Measurements from ENCODE around the gene FTH1.
"Not testable (repeated sequence)": the region's sequence is repeated elsewhere in the genome, so short reads cannot be mapped to it uniquely, and the experiment has no call there.

FTH1 gene

DNA sequence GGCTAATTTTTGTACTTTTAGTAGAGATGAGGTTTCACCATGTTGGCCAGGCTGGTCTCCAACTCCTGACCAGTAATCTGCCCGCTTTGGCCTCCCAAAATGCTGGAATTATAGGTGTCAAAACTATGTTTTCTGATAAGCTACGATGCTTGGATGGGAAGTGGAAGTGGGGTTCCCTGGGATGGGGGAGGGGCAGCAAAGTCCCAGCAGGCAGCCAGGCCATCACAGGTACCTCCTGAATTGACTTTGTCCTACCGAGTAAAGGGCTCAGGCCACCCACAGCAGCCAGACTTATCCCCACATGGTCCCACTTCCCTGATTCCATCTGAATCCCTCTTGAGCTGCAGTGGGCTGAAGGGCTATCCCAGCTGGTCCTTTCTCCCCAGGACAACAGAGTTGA, 6.9 kb downstream of the FTH1 start:
- Histone ChIP-seq H3K9me3 (ENCODE audit: control insufficient read depth in 1 of 2, low read length in 2 of 2) (no peaks in the 10 kb centered on the region), H3K36me3 (ENCODE audit: control insufficient read depth in 1 of 2, insufficient read depth in 2 of 2, low read length in 2 of 2) (peaks cover 32 to 42% of the 10 kb centered on the region in 2 donors), H3K27ac (ENCODE audit: low read length) (no peak overlapping the region), H3K27me3 (ENCODE audit: low read depth, low read length) (no peaks in the 10 kb centered on the region), H3K4me3 (ENCODE audit: low read depth in 1 of 2, low read length in 2 of 2) (no peak overlapping the region), H3K4me1 (ENCODE audit: control insufficient read depth in 1 of 2, insufficient read depth in 2 of 2, low read length in 2 of 2) (peaks cover 17 to 42% of the 10 kb centered on the region in 2 donors)

DNA sequence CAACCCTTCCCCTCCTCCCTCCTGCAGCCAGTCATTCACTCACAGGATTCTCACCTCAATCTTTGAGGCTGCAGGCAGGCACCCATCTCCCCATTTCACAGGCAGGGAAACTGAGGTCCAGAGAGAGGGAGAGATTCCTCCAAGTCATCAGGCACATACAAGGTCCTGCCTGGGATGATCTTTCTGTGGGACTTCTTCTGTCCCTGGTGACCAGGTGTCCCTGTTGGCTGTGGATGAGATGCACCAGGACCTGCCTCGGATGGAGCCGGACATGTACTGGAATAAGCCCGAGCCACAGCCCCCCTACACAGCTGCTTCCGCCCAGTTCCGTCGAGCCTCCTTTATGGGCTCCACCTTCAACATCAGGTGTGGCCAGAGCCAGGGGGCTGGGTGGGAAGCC, 7.8 kb downstream of the FTH1 start:
- no peaks in the 10 kb centered on the region for H3K9me3 ChIP-seq (ENCODE audit: control insufficient read depth in 1 of 2, low read length in 2 of 2)
- no peak overlapping the region for H3K4me3 ChIP-seq (ENCODE audit: low read depth in 1 of 2, low read length in 2 of 2)
- no peak overlapping the region for H3K27ac ChIP-seq (ENCODE audit: low read length)
- H3K4me1 ChIP-seq (ENCODE audit: control insufficient read depth in 1 of 2, insufficient read depth in 2 of 2, low read length in 2 of 2), result peaks cover 17 to 34% of the 10 kb centered on the region in 2 donors
- peaks cover 23 to 33% of the 10 kb centered on the region in 2 donors for H3K36me3 ChIP-seq (ENCODE audit: control insufficient read depth in 1 of 2, insufficient read depth in 2 of 2, low read length in 2 of 2)
- H3K27me3 ChIP-seq (ENCODE audit: low read depth, low read length), result no peaks in the 10 kb centered on the region

DNA sequence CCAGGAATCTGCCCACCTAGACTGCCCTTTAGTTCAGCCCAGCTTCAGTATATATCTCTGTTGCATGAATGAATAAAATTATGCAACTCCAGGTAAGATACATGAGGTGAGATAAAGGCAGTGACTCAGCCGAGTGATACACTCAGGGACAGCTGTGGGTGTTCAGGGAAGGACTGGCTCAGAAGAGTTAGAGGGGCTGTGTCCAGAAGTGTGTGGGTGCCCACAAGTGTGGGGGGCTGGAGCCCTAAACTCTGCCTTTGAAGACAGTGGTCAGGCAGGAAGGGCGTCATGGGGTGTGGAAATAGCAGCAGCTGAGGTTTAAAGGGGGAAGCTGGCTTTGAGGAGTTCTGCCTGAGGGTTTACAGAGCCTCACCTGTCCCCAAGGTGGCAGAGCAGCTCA, 8.3 kb downstream of the FTH1 start:
- peaks cover 17 to 28% of the 10 kb centered on the region in 2 donors for H3K36me3 ChIP-seq (ENCODE audit: control insufficient read depth in 1 of 2, insufficient read depth in 2 of 2, low read length in 2 of 2)

GRCh38 chr11:61958590-61958989, 8.8 kb downstream of the FTH1 start:
- Histone ChIP-seq H3K4me1 (ENCODE audit: control insufficient read depth in 1 of 2, insufficient read depth in 2 of 2, low read length in 2 of 2) (peaks cover 14 to 25% of the 10 kb centered on the region in 2 donors), H3K27ac (ENCODE audit: low read length) (no peak overlapping the region)

More for the DNA sequence above, 8.3 kb downstream of the FTH1 start:
- Histone ChIP-seq H3K4me1 (ENCODE audit: control insufficient read depth in 1 of 2, insufficient read depth in 2 of 2, low read length in 2 of 2) (peaks cover 15 to 30% of the 10 kb centered on the region in 2 donors), H3K27ac (ENCODE audit: low read length) (no peak overlapping the region), H3K4me3 (ENCODE audit: low read depth in 1 of 2, low read length in 2 of 2) (no peak overlapping the region), H3K27me3 (ENCODE audit: low read depth, low read length) (no peaks in the 10 kb centered on the region), H3K9me3 (ENCODE audit: control insufficient read depth in 1 of 2, low read length in 2 of 2) (no peaks in the 10 kb centered on the region)

GRCh38 chr11:61957021-61957770, 10.2 kb downstream of the FTH1 start:
- no peaks in the 10 kb centered on the region for H3K9me3 ChIP-seq (ENCODE audit: control insufficient read depth in 1 of 2, low read length in 2 of 2)
- H3K4me1 ChIP-seq (ENCODE audit: control insufficient read depth in 1 of 2, insufficient read depth in 2 of 2, low read length in 2 of 2), result peaks cover 6 to 11% of the 10 kb centered on the region in 2 donors
- H3K36me3 ChIP-seq (ENCODE audit: control insufficient read depth in 1 of 2, insufficient read depth in 2 of 2, low read length in 2 of 2), result peaks cover 6 to 17% of the 10 kb centered on the region in 2 donors
- H3K4me3 ChIP-seq (ENCODE audit: low read depth in 1 of 2, low read length in 2 of 2), result no peak overlapping the region
- no peaks in the 10 kb centered on the region for H3K27me3 ChIP-seq (ENCODE audit: low read depth, low read length)
- H3K27ac ChIP-seq (ENCODE audit: low read length), result no peak overlapping the region

More at GRCh38 chr11:61958590-61958989, 8.8 kb downstream of the FTH1 start:
- Histone ChIP-seq H3K4me3 (ENCODE audit: low read depth in 1 of 2, low read length in 2 of 2) (no peak overlapping the region), H3K9me3 (ENCODE audit: control insufficient read depth in 1 of 2, low read length in 2 of 2) (no peaks in the 10 kb centered on the region), H3K27me3 (ENCODE audit: low read depth, low read length) (no peaks in the 10 kb centered on the region), H3K36me3 (ENCODE audit: control insufficient read depth in 1 of 2, insufficient read depth in 2 of 2, low read length in 2 of 2) (peaks cover 13 to 23% of the 10 kb centered on the region in 2 donors)

GRCh38 chr11:61956191-61957020, 11.0 kb downstream of the FTH1 start:
- Histone ChIP-seq H3K36me3 (ENCODE audit: control insufficient read depth in 1 of 2, insufficient read depth in 2 of 2, low read length in 2 of 2) (peaks cover 6 to 11% of the 10 kb centered on the region in 2 donors), H3K4me3 (ENCODE audit: low read depth in 1 of 2, low read length in 2 of 2) (peak overlapping the region in 1 of 2 donors; percentile 55), H3K27me3 (ENCODE audit: low read depth, low read length) (no peaks in the 10 kb centered on the region), H3K27ac (ENCODE audit: low read length) (no peak overlapping the region), H3K4me1 (ENCODE audit: control insufficient read depth in 1 of 2, insufficient read depth in 2 of 2, low read length in 2 of 2) (peaks cover 0 to 5% of the 10 kb centered on the region in 2 donors), H3K9me3 (ENCODE audit: control insufficient read depth in 1 of 2, low read length in 2 of 2) (no peaks in the 10 kb centered on the region)

- H3K9me3 ChIP-seq (ENCODE audit: control insufficient read depth in 1 of 2, low read length in 2 of 2), result no peaks in the 10 kb centered on the region
- H3K36me3 ChIP-seq (ENCODE audit: control insufficient read depth in 1 of 2, insufficient read depth in 2 of 2, low read length in 2 of 2), result peaks cover 6 to 11% of the 10 kb centered on the region in 2 donors
- no peaks in the 10 kb centered on the region for H3K4me1 ChIP-seq (ENCODE audit: control insufficient read depth in 1 of 2, insufficient read depth in 2 of 2, low read length in 2 of 2)
- no peaks in the 10 kb centered on the region for H3K27me3 ChIP-seq (ENCODE audit: low read depth, low read length)
- peak overlapping the region in 1 of 2 donors; percentile 55 for H3K4me3 ChIP-seq (ENCODE audit: low read depth in 1 of 2, low read length in 2 of 2)
- no peak overlapping the region for H3K27ac ChIP-seq (ENCODE audit: low read length)
These were observed 11.9 kb downstream of the FTH1 start for GRCh38 chr11:61955422-61956135.

- H3K27ac ChIP-seq (ENCODE audit: low read length), result peak overlapping the region; percentile 19
- H3K9me3 ChIP-seq (ENCODE audit: control insufficient read depth in 1 of 2, low read length in 2 of 2), result no peaks in the 10 kb centered on the region
- no peaks in the 10 kb centered on the region for H3K27me3 ChIP-seq (ENCODE audit: low read depth, low read length)
- no peaks in the 10 kb centered on the region for H3K4me1 ChIP-seq (ENCODE audit: control insufficient read depth in 1 of 2, insufficient read depth in 2 of 2, low read length in 2 of 2)
- peaks cover 6 to 11% of the 10 kb centered on the region in 2 donors for H3K36me3 ChIP-seq (ENCODE audit: control insufficient read depth in 1 of 2, insufficient read depth in 2 of 2, low read length in 2 of 2)
- peak overlapping the region in 1 of 2 donors; percentile 55 for H3K4me3 ChIP-seq (ENCODE audit: low read depth in 1 of 2, low read length in 2 of 2)
These were observed 12.5 kb downstream of the FTH1 start for GRCh38 chr11:61954851-61955421.

DNA sequence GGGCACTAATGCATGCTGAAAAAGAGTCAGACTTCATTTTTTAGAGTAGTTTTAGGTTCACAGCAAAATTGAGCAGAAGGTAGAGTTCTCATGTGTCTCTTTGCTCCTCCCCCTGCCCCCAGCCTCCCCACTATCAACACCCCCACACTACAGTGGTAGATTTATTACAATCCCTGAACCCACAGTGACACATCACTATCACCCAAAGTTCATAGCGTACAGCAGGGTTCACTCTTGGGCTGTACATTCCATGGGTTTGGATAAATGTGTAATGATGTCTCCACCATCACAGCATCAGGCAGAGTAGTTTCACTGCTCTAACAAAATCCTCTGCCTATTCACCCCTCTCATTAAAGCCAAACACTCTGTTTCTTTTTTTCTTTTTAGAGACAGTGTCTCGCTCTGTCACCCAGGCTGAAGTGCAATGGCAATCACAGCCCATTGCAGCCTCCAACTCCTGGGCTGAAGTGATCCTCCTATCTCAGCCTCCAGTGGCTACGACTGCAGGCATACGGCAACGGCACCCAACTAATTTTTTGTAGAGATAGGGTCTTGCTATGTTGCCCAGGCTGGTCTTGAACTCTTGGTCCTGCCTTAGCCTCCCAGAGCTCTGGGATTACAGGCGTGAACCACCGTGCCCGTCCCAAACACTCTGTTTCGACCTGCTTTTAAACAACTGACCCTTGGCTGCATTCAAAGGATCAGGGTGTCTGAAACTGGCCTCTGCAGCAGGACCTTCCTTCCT, 13.2 kb downstream of the FTH1 start:
- Histone ChIP-seq H3K27me3 (ENCODE audit: low read depth, low read length) (no peaks in the 10 kb centered on the region), H3K27ac (ENCODE audit: low read length) (peak overlapping the region; percentile 19), H3K36me3 (ENCODE audit: control insufficient read depth in 1 of 2, insufficient read depth in 2 of 2, low read length in 2 of 2) (peaks cover 6% of the 10 kb centered on the region in 2 donors), H3K4me1 (ENCODE audit: control insufficient read depth in 1 of 2, insufficient read depth in 2 of 2, low read length in 2 of 2) (peaks cover 0 to 5% of the 10 kb centered on the region in 2 donors), H3K9me3 (ENCODE audit: control insufficient read depth in 1 of 2, low read length in 2 of 2) (no peaks in the 10 kb centered on the region), H3K4me3 (ENCODE audit: low read depth in 1 of 2, low read length in 2 of 2) (peak overlapping the region in 1 of 2 donors; percentile 55)

DNA sequence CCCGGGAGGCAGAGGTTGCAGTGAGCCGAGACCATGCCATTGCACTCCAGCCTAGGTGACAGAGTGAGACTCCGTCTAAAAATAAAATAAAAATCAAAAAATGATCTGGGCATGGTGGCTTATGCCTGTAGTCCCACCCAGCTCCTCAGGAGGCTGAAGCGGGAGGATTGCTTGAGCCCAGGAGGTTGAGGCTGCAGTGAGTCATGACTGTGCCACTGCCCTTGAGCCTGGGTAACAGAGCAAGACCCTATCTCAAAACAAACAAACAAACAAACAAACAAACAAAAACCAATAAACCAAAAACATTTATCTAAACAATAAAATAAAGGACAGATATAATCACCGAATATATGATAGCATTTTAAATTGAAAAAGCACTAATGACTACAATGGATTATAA, 13.8 kb downstream of the FTH1 start:
- H3K9me3 ChIP-seq (ENCODE audit: control insufficient read depth in 1 of 2, low read length in 2 of 2); H3K4me3 ChIP-seq (ENCODE audit: low read depth in 1 of 2, low read length in 2 of 2); H3K27me3 ChIP-seq (ENCODE audit: low read depth, low read length); H3K36me3 ChIP-seq (ENCODE audit: control insufficient read depth in 1 of 2, insufficient read depth in 2 of 2, low read length in 2 of 2); H3K27ac ChIP-seq (ENCODE audit: low read length): not testable (repeated sequence)
- H3K4me1 ChIP-seq (ENCODE audit: control insufficient read depth in 1 of 2, insufficient read depth in 2 of 2, low read length in 2 of 2), result peaks cover 0 to 12% of the 10 kb centered on the region in 2 donors

Measured in muscle layer of duodenum (tissue), 2 donors.